ENCODE data around the gene NBEAL1.
"Not testable (repeated sequence)": the region's sequence is repeated elsewhere in the genome, so short reads cannot be mapped to it uniquely, and the experiment has no call there.

NBEAL1 gene

DNA sequence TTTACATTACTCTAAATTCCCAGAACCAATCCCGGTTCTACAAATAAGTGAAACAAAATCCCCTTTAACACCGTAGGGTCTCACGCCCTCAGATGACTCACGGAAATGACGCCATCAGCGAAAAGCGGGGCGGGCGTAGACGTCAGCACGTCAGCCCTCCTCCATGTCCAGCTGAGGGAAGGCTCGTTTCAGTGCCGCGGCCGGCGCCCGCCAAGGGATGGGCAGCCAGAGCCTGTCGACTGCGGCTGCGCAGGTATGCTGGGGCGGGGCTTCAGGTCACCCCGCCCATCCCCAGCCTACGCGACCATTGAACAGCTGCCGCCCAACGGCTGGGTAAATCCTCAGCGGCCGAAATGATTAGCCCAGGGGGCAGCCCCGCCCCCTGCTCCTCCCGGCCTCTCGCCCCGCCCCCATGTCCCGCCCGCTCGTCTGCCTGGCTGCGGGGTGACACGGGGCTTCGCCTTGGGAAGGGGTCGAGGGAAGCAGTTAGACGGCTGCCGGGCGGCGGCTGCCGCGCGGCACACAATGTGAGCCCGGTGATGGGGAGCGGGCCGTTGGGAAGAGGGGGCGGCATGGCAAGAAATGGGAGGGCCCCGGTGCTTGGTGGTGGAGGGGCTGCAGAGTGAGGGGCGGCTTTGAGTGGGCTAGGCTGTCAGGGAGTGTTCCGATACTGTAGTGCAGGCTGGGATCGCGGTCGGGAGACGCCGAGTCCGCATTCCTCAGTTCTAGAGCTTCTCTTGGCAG is at the start of gene NBEAL1:
Gene NBEAL1 (plus strand): TSS at position 420 of the 744 bp plus-strand sequence. CDS start 1,510 bp downstream, outside the sequence.
- peak; percentile 96 for DNase-seq

DNA sequence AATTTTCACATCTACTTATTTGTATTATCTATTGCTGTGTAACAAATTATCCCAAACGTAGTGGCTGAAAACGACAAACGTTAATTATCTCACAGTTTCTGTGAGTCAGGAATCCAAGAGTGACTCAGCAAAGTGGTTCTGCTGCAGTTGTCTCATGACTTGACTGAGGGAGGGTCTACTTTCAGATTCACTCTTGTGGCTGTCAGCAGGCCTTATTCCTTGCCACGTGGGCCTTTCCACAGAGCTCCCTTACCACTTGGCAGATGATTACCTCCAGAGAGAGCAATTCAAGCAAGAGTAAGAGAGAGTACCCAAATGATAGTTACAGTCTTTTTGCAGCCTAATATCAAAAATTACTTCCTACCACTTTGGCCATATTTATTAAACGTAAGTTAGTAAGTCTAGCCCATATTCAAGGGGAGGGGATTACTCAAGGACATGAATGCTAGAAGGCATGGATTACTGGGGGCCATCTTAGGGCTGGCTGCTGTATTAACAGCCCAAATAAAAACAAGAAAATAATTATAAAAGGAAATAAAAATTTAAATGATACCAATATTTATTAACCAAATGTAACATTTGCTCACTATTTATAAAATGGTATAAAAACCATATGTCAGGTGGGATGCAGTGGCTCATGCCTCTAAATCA is 48.7 kb upstream of the NBEAL1 start:
- DNase-seq: no peak

DNA sequence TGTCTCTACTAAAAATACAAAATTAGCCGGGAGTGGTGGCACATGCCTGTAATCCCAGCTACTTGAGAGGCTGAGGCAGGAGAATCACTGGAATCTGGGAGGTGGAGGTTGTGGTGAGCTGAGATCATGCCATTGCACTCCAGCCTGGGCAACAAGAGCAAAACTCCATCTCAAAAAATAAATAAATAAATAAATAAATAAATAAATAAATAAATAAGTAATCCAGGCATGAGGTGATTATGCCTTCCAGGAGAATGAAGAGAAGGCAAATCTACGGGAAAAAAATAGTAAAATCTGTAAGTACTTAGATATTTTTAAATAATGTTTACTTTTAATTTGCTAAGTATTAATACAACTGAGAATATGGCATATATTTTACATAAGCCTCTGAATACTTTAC is 45.3 kb upstream of the NBEAL1 start:
- not testable (repeated sequence) for DNase-seq

DNA sequence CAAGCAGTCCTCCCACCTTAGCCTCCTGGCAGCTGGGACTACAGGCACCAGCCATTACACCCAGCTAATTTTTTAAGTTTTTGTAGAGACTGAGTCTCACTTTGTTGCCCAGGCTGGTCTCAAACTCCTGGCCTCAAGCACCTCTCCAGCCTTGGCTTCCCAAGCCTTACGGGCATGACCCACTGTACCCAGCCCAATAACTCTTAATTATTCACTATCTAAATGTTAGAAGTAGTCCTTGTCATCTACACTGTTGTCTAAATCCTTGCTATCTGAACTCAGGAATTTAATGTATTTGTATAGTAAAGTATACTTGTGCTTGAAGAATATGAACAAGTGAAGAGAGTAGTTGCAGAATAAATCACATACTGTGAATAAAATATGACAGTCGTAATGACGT is 37.9 kb upstream of the NBEAL1 start:
- DNase-seq: no peak

DNA sequence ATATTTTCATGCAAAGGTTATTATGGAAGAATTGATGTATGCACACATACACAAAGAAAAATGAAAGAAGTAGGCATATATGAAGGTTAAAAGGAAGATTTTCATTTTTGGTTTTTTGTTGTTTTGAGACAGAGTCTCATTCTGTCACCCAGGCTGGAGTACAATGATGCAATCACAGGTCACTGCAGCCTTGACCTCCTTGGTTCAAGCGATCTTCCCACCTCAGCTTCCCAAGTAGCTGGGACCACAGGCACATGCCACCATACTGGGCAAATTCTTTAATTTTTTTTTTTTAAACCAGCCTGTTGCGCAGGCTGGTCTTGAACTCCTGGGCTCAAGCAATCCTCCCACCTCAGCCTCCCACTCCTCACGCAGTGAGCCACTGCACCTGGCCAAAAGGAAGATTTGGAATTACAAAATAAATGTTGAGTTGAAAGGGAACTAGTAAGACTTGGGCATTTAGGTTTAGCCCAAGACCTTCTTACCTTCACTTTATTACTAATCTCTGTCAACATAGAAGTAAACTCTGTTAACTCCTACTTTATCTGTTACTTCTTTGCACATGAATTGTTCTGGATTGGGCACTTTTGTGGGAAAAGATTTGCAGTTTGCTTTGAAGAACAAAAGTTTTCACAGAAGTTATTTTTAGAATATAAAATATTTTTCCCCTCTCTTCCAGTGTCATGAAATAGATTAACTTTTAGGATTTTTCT is 31.7 kb upstream of the NBEAL1 start:
- no peak for DNase-seq

DNA sequence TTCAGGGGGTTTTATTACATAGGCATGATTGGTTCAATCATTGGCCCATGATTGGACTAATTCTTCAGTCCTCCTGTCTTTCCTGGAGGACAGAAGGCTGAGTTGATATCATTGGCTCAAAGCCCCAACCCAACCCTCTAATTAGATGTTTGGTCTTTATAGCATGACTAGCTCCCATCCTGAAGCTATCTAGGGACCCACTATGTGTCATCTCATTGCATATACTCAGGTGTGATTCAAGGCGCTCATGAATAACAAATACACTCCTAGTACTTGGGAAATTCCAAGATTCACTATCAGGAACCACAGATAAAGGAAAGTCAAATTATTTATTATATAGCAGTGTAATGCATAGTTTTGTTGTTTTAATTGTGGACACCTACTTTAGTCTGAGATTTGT is 24.9 kb upstream of the NBEAL1 start:
- no peak for DNase-seq

DNA sequence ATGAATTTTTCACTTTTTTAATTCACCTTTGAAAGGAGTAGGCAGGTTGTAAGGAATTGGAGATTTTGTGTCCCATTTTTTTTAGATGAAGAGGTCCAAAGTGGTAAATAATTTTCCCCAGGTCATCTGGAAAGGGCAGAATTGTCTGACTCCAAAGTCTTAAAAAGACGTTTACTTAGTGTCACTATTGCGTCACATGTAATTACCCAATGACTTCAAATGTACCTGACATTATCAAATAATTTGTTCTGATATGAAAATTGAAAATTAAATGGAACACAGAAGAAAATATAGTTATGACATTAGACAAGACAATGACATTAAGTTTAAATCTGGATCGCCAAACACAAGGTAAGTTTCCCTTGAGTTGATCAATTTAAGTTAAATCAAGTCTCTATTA is 24.2 kb upstream of the NBEAL1 start:
- DNase-seq: no peak

DNA sequence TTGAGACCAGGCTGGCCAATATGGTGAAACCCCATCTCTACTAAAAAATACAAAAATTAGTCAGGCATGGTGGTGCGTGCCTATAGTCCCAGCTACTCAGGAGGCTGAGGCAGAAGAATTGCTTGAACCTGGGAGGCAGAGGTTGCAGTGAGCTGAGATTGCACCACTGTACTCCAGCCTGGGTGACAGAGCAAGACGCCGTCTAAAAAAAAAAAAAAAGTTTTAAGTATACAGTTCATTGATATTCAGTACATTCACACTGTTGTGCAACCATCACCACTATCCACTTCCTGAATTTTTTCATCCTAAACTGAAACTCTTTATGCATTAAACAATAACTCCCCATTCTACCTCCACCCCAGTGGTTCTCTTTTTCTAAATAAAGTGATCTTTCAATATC is 17.6 kb upstream of the NBEAL1 start:
- DNase-seq: not testable (repeated sequence)

DNA sequence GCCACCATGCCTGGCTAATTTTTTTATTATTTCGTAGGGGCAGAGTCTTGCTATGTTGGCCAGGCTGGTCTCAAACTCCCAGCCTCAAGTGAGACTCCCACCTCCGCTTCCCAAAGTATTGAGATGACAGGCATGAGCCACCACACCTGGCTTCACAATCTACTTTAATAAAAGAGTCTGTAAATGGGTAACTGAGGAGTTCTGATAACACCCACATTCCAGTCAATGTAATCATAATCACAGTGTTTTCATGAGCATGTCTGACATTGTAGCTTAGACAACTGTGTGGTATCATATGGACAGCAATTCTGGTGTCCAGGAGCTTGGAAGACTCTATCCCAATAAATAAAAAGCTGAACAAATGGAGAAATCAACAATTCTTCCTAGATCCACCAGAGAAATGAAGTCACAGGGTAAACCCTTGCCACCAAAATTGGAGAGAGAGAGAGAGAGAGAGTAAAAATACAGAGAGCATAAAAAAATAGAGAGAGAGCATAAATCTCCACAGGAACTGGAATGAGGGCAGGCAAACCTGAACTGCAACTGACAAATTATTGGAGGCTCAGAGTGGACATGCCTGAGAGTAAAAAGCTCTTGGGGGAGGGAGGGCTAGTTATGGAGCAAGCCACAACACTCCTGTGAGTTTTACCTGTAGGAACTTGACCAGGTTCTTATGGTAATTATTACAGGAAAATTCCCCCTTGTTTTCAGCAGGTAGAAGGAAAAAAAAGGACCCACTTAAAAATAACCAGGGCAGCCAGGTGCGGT is 12.4 kb upstream of the NBEAL1 start:
- no peak for DNase-seq

DNA sequence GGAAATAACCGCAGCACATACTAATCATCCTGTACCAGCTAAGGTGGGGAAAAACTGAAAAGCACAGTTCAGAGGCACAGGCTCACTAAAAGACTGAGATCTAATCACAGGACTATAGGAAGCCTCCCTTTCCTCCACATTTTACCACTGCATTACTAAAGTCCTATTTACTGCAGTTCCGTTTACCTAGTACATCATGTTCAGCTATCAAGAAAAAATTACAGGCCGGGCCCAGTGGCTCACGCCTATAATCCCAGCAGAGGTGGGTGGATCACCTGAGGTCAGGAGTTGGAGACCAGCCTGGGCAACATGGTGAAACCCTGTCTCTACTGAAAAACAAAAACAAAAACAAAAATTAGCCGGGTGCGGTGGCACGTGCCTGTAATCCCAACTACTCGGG is 11.0 kb upstream of the NBEAL1 start:
- DNase-seq: no peak

DNA sequence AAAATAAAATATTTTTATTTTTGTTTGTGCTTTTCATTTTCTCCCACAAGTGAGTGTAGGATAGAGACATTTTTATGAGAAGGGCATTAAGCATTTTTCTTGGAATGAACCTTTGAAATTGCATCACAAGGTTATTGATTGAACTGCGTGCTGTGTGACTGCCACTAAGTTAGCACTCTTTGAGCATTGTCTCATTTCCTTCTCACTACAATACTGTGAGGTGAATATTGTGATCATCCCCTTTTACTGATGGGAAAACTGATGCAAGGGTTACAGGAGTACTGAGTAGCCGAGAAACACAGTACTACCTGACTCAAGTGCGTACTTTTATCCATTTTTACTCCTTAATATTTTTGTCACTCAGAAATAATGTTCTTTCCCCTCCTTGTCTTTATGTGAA is 2.0 kb downstream of the NBEAL1 start:
- DNase-seq: no peak

DNA sequence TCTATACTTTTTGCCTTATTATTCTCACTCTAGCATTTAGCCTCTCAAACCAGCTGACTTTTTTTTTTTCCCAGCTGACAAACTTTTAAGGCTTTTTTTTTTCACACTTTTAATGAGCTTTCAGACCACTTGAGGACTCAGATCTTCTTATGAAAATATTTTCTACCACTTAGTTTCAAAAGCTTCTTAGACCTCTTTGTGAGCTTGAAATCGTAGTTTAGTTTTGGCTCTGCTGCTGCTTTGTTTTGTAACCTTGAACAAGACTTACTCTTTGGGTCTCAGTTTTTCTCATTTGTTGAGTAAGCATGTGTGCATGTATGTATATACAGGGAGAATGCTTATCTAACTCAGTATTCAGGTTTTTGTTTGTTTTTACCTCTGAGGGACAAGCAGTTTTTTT is 3.5 kb downstream of the NBEAL1 start:
- DNase-seq: no peak

DNA sequence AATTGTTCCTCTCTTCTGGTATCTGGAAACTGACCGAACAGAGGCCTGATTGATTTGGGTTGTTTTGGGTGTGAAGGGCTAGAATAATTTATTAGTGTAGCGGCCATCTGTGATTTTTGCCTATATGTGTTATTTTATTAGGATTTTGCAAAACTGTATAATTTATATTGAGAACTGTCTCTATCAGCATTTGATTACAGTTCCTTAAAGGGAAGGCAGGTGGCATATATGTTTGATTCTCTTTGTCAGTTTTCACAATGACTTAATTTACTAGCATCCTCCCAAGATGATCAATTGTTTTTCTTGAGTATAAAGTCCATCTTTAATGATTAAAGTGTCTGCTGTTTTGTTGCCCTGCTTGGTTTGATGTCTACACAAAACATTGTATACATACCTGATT is 4.5 kb downstream of the NBEAL1 start:
- DNase-seq: no peak

DNA sequence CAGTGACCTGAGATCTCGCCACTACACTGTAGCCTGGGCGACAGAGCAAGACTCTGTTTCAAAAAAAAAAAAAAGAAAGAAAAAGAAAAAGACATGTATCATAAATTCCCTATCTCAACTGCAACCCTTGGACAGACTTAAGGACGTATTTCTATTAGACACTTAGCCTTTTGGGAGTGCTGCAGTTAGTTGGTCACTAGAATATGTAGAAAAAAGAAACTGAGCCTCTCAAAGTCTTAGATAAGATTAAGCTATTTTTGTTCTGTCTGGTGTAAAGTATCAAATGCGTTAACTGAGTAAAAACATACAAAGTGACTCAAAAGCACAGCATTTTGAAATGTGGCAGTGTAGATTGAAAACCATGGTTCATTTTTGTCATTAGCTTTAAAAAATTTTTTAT is 7.3 kb downstream of the NBEAL1 start:
- no peak for DNase-seq

DNA sequence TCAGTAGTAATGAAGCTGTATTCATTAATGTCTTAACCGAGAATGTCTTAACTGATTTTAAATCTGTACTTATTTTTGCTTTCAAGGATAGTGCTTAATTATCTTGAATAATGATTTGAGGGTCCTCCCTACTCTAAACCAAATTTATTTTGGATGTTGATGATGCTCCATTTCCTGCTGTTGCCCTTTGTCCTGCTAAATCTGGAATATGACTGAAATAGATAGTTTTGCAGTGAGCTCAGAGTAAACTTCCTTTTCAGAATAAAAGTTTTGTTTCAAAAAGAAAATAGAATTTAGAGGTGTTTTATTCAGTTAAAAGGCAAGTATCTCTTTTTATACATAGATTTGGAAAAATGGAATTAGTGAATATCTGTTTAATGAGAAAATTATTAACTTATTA is 8.1 kb downstream of the NBEAL1 start:
- DNase-seq: no peak

DNA sequence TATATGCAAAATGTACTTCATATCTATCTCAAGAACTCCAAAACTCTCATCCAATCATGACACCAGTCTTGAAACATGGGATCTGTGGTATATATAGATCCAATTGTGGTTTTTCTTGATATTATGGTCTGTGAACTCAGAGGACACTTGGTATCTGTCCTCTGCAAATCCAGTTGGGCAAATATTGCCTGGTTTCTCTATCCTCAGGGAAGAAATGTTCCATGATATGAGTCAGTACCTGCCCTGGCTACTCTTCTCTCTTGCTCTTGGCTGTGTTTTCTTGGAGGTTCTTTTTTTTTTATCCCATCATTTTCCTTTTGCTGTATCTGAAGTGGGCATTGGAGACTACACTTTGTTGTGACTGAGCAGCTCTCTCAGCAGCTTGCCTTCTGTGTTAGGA is 10.9 kb downstream of the NBEAL1 start:
- DNase-seq: no peak

DNA sequence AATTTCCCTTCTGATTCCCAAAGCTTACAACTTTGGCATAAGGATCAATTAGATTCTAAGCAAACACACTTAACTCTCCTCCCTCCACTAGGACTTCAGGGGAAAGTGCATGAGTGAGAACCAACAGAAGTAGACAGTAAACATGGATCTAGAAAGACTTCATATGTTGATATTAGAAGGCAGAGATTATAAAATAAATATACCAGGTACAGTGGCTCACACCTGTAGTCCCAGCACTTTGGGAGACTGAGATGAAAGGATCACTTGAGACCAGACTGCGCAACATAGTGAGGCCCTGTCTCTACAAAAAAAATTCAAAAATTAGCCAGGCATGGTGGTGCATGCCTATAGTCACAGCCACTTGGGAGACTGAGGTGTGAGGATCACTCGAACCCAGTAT is 15.9 kb downstream of the NBEAL1 start:
- no peak for DNase-seq

DNA sequence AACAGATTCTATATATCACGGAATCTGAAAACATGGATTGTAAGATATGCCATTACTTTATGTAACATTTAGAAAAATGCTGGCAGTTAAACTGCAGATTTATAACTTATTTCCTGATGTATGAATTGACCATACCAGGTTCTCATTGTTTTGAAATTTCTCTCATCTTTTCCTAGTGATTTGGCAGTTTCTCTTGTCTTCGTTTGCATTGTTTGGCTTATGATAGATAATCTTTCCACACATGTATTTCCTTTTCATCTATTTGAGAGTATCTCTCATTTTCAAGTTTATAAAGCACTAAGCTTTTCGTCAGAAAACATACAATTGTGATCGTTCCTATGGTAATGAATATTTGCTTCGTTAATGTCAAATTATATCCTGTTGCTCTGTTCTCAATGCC is 16.3 kb downstream of the NBEAL1 start:
- DNase-seq: no peak

DNA sequence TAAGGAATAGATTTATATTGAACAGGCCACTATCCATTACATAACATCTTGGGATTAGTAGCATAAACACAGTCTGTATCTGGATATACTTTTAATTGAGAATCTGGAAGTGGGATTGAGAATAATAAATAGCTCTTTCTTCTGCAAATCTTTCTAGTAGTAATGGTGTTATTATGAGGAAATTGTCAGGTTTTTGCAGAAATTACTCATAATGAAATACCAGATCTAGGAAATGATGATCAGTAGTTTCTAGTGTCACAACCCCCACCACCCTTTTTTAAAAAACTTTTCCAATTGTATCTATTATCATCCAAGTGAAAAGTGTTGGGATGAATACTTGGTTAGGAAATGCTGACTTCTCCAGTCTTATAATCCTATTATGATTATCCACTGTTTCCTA is 18.7 kb downstream of the NBEAL1 start:
- DNase-seq: no peak

DNA sequence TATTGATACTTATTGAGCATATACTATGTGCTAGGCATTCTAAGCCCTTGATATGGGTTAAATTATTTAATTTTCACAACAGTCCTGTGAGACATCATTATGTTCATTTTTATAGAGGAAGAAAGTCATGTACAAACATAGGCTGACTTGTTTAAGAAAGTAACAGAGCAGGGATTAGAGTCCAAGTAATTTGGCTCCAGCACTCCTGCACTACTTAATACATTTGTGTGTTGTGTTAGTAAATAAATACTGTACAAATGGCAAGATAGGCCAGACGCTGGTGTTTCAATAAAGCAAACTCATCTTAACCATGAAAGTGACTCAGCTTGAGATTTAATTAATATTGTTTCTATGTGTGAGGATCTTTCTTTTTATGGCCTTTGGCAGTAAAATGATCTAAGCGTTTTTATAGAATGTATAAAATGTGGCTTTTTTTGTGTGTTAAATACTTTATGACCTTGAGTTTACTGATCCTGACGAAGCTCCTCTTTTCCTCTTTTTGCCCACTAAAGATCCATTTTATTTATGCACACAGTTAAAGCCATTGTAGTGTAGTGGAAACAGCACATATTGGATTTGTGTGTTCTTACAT is 21.3 kb downstream of the NBEAL1 start:
- no peak for DNase-seq

DNA sequence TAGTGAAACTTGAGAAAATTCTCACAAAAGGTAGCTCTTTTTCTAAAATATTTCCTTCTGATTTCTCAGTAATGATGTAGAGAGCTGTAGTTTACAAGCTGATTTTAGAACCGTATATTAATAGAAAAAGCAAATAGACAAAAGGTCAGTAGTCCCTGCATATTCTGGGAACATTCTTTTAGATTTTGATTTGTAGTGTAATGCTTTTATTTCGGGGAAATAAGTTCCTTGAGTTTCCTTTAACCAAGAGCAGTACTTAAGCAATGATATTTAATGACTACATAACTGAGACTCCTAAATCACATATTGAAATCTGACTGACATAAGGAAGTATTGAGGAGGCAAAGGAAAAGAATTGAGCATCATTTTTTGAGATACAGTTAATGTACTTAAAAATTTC is 22.4 kb downstream of the NBEAL1 start:
- DNase-seq: no peak

DNA sequence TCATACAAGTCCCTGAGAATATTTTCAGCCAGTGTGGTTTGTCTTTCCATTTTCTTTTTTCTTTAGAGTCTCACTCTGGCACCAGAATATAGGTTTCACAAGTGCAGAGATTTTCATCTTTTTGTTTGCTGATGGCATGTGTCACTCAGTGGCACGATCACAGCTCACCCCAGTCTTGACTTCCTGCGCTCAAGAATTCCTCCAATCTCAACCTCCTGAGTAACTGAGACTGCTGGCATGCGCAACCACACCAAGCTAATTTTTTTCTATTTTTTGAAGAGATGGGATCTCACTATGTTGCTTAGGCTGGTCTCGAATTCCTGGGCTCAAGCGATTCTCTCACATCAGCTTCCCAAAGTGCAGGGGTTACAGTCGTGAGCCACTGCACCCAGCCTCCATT is 23.9 kb downstream of the NBEAL1 start:
- no peak for DNase-seq

DNA sequence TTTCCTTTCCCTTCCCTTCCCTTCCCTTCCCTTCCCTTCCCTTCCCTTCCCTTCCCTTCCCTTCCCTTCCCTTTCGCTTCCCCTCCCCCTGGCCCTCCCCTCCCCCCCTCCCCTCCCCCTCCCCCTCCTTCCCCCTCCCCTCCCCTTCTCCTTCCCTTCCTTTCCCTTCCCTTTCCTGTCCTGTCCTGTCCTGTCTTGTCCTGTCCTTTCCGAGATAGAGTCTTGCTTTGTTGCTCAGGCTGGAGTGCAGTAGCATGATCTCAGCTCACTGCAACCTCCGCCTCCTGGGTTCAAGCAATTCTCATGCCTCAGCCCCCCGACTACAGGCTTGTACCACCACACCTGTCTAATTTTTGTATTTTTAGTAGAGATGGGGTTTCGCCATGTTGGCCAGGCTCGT is 24.5 kb downstream of the NBEAL1 start:
- not testable (repeated sequence) for DNase-seq
